HCT116 (cell line): ENCODE results near the gene CCDC85B. TPM values are rescaled to one million over a fixed set of nuclear protein-coding genes. Genes with fewer than 3 reads are reported as not detected.

Experiments used
- ATAC-seq: fragments of 200-7000 bp; cut with Tn5 transposase; 2 replicates; pipeline ENCODE4 v1.9.1; 2020; ENCODE audit warnings: mild to moderate bottlenecking, moderate library complexity
- BruUV-seq: library from RNA; stranded (reverse); fragments of 400-500 nt; replicated peaks from 2 replicates; lab custom pipeline; 2021; lab: Mats Ljungman, UMichigan
- CTCF ChIA-PET: fragments of 300-600 bp; sonication (Branson Sonifier 250); formaldehyde crosslinking; loops from one replicate; lab custom pipeline; 2021; ENCODE audit warnings: antibody characterized with exemption; lab: Charles Lee
- POLR2A ChIA-PET: fragments of 300-600, 350-600 bp; sonication (Branson Sonifier 250); formaldehyde crosslinking; loops from one replicate; lab custom pipeline; 2021; ENCODE audit warnings: antibody characterized with exemption; lab: Charles Lee
- RAD21 ChIA-PET, 2 experiments: fragments of 300-600 bp; sonication (Branson Sonifier 250); formaldehyde crosslinking; loops; one replicate each; lab custom pipeline; 2023; ENCODE audit warnings: low total read pairs in 2 of 2; ENCODE audit not compliant: uncharacterized antibody in 2 of 2, unreplicated experiment in 2 of 2, low non-redundant PET in 1 of 2; lab: Charles Lee
- DNase-seq: peaks from one replicate; pipeline ENCODE4 v3.0.0-alpha.2; 2010; ENCODE audit warnings: low read depth, low spot score
- H2AFZ ChIP-seq: fragments of 200-600 bp; shearing (Covaris generic), sonication (generic); 2 replicates; pipeline ENCODE4 v1.6.1; 2017; ENCODE audit warnings: low read depth, mixed run types, mixed read lengths, antibody characterized with exemption, low read length; ENCODE audit not compliant: poor library complexity, severe bottlenecking
- H3K27ac ChIP-seq: 2 replicates; pipeline ENCODE4 v1.5.1; 2012; ENCODE audit warnings: low read depth, low read length
- H3K27me3 ChIP-seq: fragments of 200-600 bp; sonication (generic); 2 replicates; pipeline ENCODE4 v1.6.1; 2016; ENCODE audit warnings: mixed run types, low read length, mixed read lengths; ENCODE audit not compliant: insufficient read depth
- H3K36me3 ChIP-seq, 2 experiments: fragments of 200-500 bp in 1 of 2; fragments of 200-600 bp in 1 of 2; sonication (Bioruptor generic) in 1 of 2; sonication (generic) in 1 of 2; 2 replicates each; pipeline versions ENCODE4 v1.5.1 to v1.6.1; 2014 to 2016; ENCODE audit warnings: low read length in 2 of 2, inconsistent platforms in 1 of 2, mixed read lengths in 1 of 2, mixed run types in 1 of 2; ENCODE audit not compliant: insufficient read depth in 2 of 2, control insufficient read depth in 1 of 2
- H3K4me1 ChIP-seq, 2 experiments: fragments of 200-600 bp in 1 of 2; sonication (generic) in 1 of 2; 2 replicates each; pipeline versions ENCODE4 v1.5.1 to v1.6.1; 2012 to 2017; ENCODE audit warnings: low read length in 2 of 2, inconsistent platforms in 1 of 2, mild to moderate bottlenecking in 1 of 2, mixed read lengths in 1 of 2, mixed run types in 1 of 2, moderate library complexity in 1 of 2; ENCODE audit not compliant: insufficient read depth in 2 of 2, control insufficient read depth in 1 of 2
- H3K4me2 ChIP-seq: fragments of 200-600 bp; sonication (generic); 2 replicates; pipeline ENCODE4 v1.6.1; 2017; ENCODE audit warnings: mixed run types, low read length, mixed read lengths
- H3K4me3 ChIP-seq, 2 experiments: fragments of 200-600 bp in 1 of 2; sonication (generic) in 1 of 2; replicated peaks in 1 of 2; 2 replicates each; pipeline ENCODE4 v1.5.1; 2011 to 2016; ENCODE audit warnings: low read length in 2 of 2, control low read depth in 1 of 2, low read depth in 1 of 2, mild to moderate bottlenecking in 1 of 2, mixed read lengths in 1 of 2, mixed run types in 1 of 2
- H3K79me2 ChIP-seq: fragments of 200-600 bp; sonication (generic); 2 replicates; pipeline ENCODE4 v1.6.1; 2017; ENCODE audit warnings: mild to moderate bottlenecking, mixed run types, low read length, moderate library complexity, mixed read lengths; ENCODE audit not compliant: insufficient read depth
- H3K9ac ChIP-seq: fragments of 200-600 bp; sonication (generic); 2 replicates; pipeline ENCODE4 v1.6.1; 2016; ENCODE audit warnings: low read length, mixed read lengths
- H3K9me2 ChIP-seq: fragments of 200-600 bp; sonication (generic), shearing (Covaris generic); 2 replicates; pipeline ENCODE4 v1.6.1; 2017; ENCODE audit warnings: mixed run types, mild to moderate bottlenecking, moderate library complexity; ENCODE audit not compliant: insufficient read depth
- H3K9me3 ChIP-seq, 2 experiments: fragments of 200-500 bp in 1 of 2; fragments of 200-600 bp in 1 of 2; sonication (Bioruptor generic) in 1 of 2; sonication (generic) in 1 of 2; 2 replicates each; pipeline ENCODE4 v1.6.1; 2014 to 2017; ENCODE audit warnings: low read length in 2 of 2, mixed read lengths in 2 of 2, inconsistent platforms in 1 of 2, low read depth in 1 of 2, mild to moderate bottlenecking in 1 of 2, mixed run types in 1 of 2, moderate library complexity in 1 of 2; ENCODE audit not compliant: control insufficient read depth in 1 of 2, insufficient read depth in 1 of 2
- H4K20me1 ChIP-seq: fragments of 200-600 bp; sonication (generic), shearing (Covaris generic); 2 replicates; pipeline ENCODE4 v1.6.1; 2017; ENCODE audit warnings: mixed run types, mild to moderate bottlenecking, moderate library complexity; ENCODE audit not compliant: insufficient read depth
- CBX3 ChIP-seq: IDR thresholded peaks from 2 replicates; pipeline ENCODE4 v1.6.1; 2012; ENCODE audit warnings: low read depth
- CTCF ChIP-seq, 3 experiments: fragments of 200-600 bp in 1 of 3; sonication (generic) in 1 of 3; IDR thresholded peaks in 2 of 3; conservative IDR thresholded peaks in 1 of 3; 2 replicates each; pipeline ENCODE4 v1.5.1; 2012 to 2017; ENCODE audit warnings: low read depth in 2 of 3, low read length in 2 of 3, antibody characterized with exemption in 1 of 3, borderline replicate concordance in 1 of 3, control low read depth in 1 of 3, mild to moderate bottlenecking in 1 of 3, mixed read lengths in 1 of 3, mixed run types in 1 of 3, moderate library complexity in 1 of 3; ENCODE audit not compliant: insufficient read depth in 1 of 3
- EZH2 ChIP-seq: fragments of 200-600 bp; sonication (generic); IDR thresholded peaks from 2 replicates; pipeline ENCODE4 v1.6.1; 2017; ENCODE audit warnings: antibody characterized with exemption, mixed run types
- TCF7L2 ChIP-seq: IDR thresholded peaks from 2 replicates; pipeline ENCODE4 v1.7.0; 2011; ENCODE audit warnings: borderline replicate concordance, inconsistent platforms; ENCODE audit not compliant: insufficient read depth, insufficient read length; ENCODE audit errors: extremely low read depth
- intact Hi-C: fragments of 100-400 bp; cut with micrococcal nuclease; formaldehyde crosslinking; loops from 2 replicates; pipeline ENCODE4 v1.10.0; 2022
- total RNA-seq: library from RNA; stranded (reverse); gene quantifications from one replicate; pipeline ENCODE4 v1.2.1, GENCODE V29; 2021; ENCODE audit not compliant: unreplicated experiment
- TF ChIP-seq, protein P1 (sequence below): IDR thresholded peaks from 2 replicates; pipeline ENCODE4 v1.6.1; 2012

The CCDC85B gene
- total RNA-seq, 1 experiment from 2014 or later, result 84.3 TPM

DNA sequence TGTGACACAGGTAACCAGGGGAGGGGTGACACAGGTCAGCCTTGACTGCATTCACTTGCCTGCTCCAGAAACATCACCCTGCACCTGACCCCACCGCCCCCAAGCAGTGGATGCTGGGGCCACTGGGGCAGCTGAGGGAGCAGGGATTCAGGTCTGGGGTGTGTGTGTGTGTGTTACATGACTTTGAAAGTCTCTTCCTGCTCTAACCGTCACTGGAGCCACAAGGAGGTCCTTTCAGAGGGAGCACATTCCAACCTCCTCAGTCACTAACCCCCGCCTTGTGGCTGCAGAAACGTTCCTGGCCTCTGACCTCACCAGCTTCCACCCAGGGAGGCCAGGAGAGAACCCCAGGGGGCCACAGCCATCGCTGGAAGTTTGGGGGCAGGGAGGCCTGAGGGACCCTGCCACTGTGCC lies 12.6 kb downstream of the CCDC85B start (continued):
- TF ChIP-seq CTCF (IDR thresholded peaks at IDR 0.05 in 2 of 3, conservative IDR thresholded peaks at IDR 0.05 in 1 of 3; ENCODE audit: borderline replicate concordance in 1 of 3, insufficient read depth in 1 of 3, low read depth in 2 of 3, low read length in 2 of 3) (no peak), CBX3 (no peak)
- TF ChIP-seq, all 23 proteins: peak for 4

DNA sequence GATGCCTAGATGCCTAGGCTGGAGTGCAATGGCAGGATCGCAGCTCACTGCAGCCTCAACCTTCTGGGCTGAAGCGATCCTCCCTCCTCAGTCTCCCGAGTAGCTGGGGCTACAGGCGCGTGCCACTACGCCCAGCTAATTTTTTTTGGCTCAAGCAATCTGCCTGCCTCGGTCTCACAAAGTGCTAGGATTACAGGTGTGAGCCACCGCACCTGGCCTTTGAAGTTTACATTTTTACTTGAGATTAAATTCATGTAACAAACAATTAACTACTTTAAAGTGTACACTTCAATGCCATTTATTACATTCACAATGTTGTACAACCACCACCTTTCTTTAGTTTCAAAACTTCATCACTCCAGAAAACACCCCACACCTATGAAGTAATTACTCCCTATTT lies 13.2 kb downstream of the CCDC85B start:
- Histone ChIP-seq H2AFZ (no peak overlapping the region), H3K27ac (peak overlapping the region; percentile 86)
- RAD21 ChIA-PET, result interaction anchor here in 1 of 2 experiments (1.0 kb wide), 1 partner anchor 13 kb away, joined by 3 read pairs; the partner anchor contains the start of gene CCDC85B

More for the DNA sequence above, 13.2 kb downstream of the CCDC85B start:
- no peaks in the 10 kb centered on the region for H3K9me2 ChIP-seq
- H3K79me2 ChIP-seq, result peaks cover 23% of the 10 kb centered on the region
- POLR2A ChIA-PET, result interaction anchor here (0.7 to 10.9 kb wide), 5 partner anchors 11 to 481 kb away, joined by 3 to 124 read pairs (median 5); partner anchors contain the start of genes CCDC85B, FIBP and NEAT1
- H3K4me2 ChIP-seq, result peak overlapping the region; percentile 71
- DNase-seq (no peak), ATAC-seq (no peak)
- no peaks in the 10 kb centered on the region for H4K20me1 ChIP-seq
- CTCF ChIA-PET, result interaction anchor here (1.3 to 1.6 kb wide), 3 partner anchors 13 to 19 kb away, joined by 3 to 4 read pairs (median 4); partner anchors contain the start of genes CCDC85B and FIBP
- intact Hi-C loops, result no loop called here
- no peaks in the 10 kb centered on the region for H3K27me3 ChIP-seq
- H3K9me3 ChIP-seq, result no peaks in the 10 kb centered on the region
- H3K36me3 ChIP-seq, result peaks cover 0 to 9% of the 10 kb centered on the region in 2 experiments; a peak in 1 of 4 replicates
- BruUV-seq, result no TSS peak
- peak overlapping the region in 1 of 2 experiments; percentile 25; a peak in 3 of 4 replicates for H3K4me3 ChIP-seq
- peaks cover 44 to 82% of the 10 kb centered on the region in 2 experiments for H3K4me1 ChIP-seq
- TF ChIP-seq EZH2, result no peak
- TF ChIP-seq, protein P1, sequence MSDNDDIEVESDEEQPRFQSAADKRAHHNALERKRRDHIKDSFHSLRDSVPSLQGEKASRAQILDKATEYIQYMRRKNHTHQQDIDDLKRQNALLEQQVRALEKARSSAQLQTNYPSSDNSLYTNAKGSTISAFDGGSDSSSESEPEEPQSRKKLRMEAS, result no peak
- peak; percentile 40 for TF ChIP-seq TCF7L2
- H3K9ac ChIP-seq, result peak overlapping the region; percentile 99
